Lower leg skin (tissue), 3 donors: ENCODE measurements around the gene TBKBP1.

Experiments
- POLR2A ChIP-seq, 2 donors: fragments of 450-650 bp; IDR thresholded peaks; one replicate each; pipeline ENCODE4 v1.6.1; 2016 to 2017; ENCODE audit warnings: antibody characterized with exemption in 2 of 2, mild to moderate bottlenecking in 1 of 2, moderate library complexity in 1 of 2
- TF ChIP-seq, protein P1 (sequence below), 3 donors: fragments of 450-650 bp; IDR thresholded peaks; one replicate each; pipeline ENCODE4 v1.5.1; 2016; ENCODE audit warnings: antibody characterized with exemption in 3 of 3, mild to moderate bottlenecking in 3 of 3, moderate library complexity in 2 of 3

DNA sequence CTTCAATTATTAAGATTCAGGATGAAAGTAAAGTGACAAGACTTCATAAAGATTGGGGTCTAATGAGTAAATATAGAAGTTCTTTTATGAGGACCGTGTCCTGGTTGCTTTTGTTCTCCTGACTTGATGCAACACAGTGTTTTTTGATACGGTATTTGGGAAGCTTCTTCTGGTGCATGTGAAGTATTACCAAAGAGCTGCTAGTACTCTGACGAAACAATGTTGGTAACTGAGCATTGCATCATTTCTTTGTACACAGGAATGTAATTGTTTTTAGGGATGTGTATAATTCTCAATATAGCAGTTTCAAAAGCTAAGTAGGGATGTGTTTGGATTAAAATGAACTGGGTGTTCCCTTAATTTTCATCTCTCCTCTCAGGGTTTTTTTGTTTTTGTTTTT lies 28.3 kb upstream of the TBKBP1 start:
- TF ChIP-seq, protein P1, sequence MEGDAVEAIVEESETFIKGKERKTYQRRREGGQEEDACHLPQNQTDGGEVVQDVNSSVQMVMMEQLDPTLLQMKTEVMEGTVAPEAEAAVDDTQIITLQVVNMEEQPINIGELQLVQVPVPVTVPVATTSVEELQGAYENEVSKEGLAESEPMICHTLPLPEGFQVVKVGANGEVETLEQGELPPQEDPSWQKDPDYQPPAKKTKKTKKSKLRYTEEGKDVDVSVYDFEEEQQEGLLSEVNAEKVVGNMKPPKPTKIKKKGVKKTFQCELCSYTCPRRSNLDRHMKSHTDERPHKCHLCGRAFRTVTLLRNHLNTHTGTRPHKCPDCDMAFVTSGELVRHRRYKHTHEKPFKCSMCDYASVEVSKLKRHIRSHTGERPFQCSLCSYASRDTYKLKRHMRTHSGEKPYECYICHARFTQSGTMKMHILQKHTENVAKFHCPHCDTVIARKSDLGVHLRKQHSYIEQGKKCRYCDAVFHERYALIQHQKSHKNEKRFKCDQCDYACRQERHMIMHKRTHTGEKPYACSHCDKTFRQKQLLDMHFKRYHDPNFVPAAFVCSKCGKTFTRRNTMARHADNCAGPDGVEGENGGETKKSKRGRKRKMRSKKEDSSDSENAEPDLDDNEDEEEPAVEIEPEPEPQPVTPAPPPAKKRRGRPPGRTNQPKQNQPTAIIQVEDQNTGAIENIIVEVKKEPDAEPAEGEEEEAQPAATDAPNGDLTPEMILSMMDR (IDR thresholded peaks at IDR 0.05) = no peak
- TF ChIP-seq POLR2A (IDR thresholded peaks at IDR 0.05) = no peak
